SK-MEL-5 (cell line): ENCODE data around the gene SH3BP4. TPM values are rescaled to one million over a fixed set of nuclear protein-coding genes. Genes with fewer than 3 reads are reported as not detected.
"Not testable (repeated sequence)": the region's sequence is repeated elsewhere in the genome, so short reads cannot be mapped to it uniquely, and the experiment has no call there.

Source experiments
- DNase-seq: peaks from one replicate; pipeline ENCODE4 v3.0.0-alpha.2; 2016; ENCODE audit warnings: low read depth, low spot score
- in situ Hi-C: cut with HindIII; loops from 2 replicates; pipeline ENCODE4 v1.10.0; 2016; ENCODE audit warnings: low sequenced_read_pairs, high pct_unique_total_duplicates, low pct_unique_long_range_greater_than_20kb
- total RNA-seq: library from RNA; depleted of rRNA; stranded (reverse); fragments of >200 nt; shearing (Covaris generic); gene quantifications from 2 replicates; pipeline ENCODE4 v1.2.3, GENCODE V29; 2014

The SH3BP4 gene
- total RNA-seq, 1 experiment from 2014 or later, result 116 TPM

- in situ Hi-C loops, result no loop called here
- peak; percentile 58 for DNase-seq
These were observed 99.8 kb downstream of the SH3BP4 start for GRCh38 chr2:235051436-235052260.

- peak; percentile 86 for DNase-seq
- in situ Hi-C loops, result no loop called here
These were observed 100.9 kb downstream of the SH3BP4 start for GRCh38 chr2:235052514-235053354.

- DNase-seq, result no peak
- in situ Hi-C loops, result no loop called here
These were observed 101.8 kb downstream of the SH3BP4 start for GRCh38 chr2:235053651-235054050.

- DNase-seq, result no peak
- in situ Hi-C loops, result no loop called here
These were observed 102.7 kb downstream of the SH3BP4 start for GRCh38 chr2:235054475-235054874.

- no peak for DNase-seq
- in situ Hi-C loops, result no loop called here
These were observed 103.1 kb downstream of the SH3BP4 start for GRCh38 chr2:235054919-235055318.

- in situ Hi-C loops, result no loop called here
- DNase-seq, result peak; percentile 73
These were observed 104.2 kb downstream of the SH3BP4 start for GRCh38 chr2:235055891-235056516.

- DNase-seq, result no peak
- in situ Hi-C loops, result no loop called here
These were observed 105.0 kb downstream of the SH3BP4 start for GRCh38 chr2:235056768-235057167.

GRCh38 chr2:235057616-235058015 lies 105.8 kb downstream of the SH3BP4 start:
- in situ Hi-C loops, DNase-seq: not testable (repeated sequence)

GRCh38 chr2:235059161-235059560 lies 107.3 kb downstream of the SH3BP4 start:
- in situ Hi-C loops, result no loop called here
- no peak for DNase-seq

GRCh38 chr2:235061656-235062055 lies 109.8 kb downstream of the SH3BP4 start:
- in situ Hi-C loops, result no loop called here
- DNase-seq, result no peak

- in situ Hi-C loops, result no loop called here
- no peak for DNase-seq
These were observed 111.7 kb downstream of the SH3BP4 start for GRCh38 chr2:235063471-235063961.

GRCh38 chr2:235064976-235065375 lies 113.2 kb downstream of the SH3BP4 start:
- no peak for DNase-seq
- in situ Hi-C loops, result no loop called here

- no peak for DNase-seq
- in situ Hi-C loops, result no loop called here
These were observed 114.7 kb downstream of the SH3BP4 start for GRCh38 chr2:235066490-235066889.

GRCh38 chr2:235066895-235067294 lies 115.1 kb downstream of the SH3BP4 start:
- in situ Hi-C loops, result no loop called here

GRCh38 chr2:235068701-235069100 lies 116.9 kb downstream of the SH3BP4 start:
- in situ Hi-C loops, result no loop called here
- DNase-seq, result no peak

More at GRCh38 chr2:235066895-235067294, 115.1 kb downstream of the SH3BP4 start:
- DNase-seq, result no peak

- in situ Hi-C loops, result no loop called here
- no peak for DNase-seq
These were observed 118.4 kb downstream of the SH3BP4 start for GRCh38 chr2:235070063-235070706.

GRCh38 chr2:235073868-235074413 lies 122.1 kb downstream of the SH3BP4 start:
- DNase-seq, result no peak
- in situ Hi-C loops, result no loop called here
